K562 (cell line): ENCODE measurements around the gene RPP14. TPM values are rescaled to one million over a fixed set of nuclear protein-coding genes. Genes with fewer than 3 reads are reported as not detected.

ENCODE experiments used
- ATAC-seq: fragments of 200-7000 bp; cut with Tn5 transposase; 3 replicates; pipeline ENCODE4 v1.9.1; 2020; ENCODE audit warnings: moderate library complexity
- BruUV-seq: library from RNA; stranded (reverse); fragments of 400-500 nt; replicated peaks from 2 replicates; lab custom pipeline; 2021; lab: Mats Ljungman, UMichigan
- CTCF ChIA-PET: fragments of 300-600 bp; formaldehyde crosslinking; extraction: SDS; loops from one replicate; lab custom pipeline; 2021; ENCODE audit warnings: low intra/inter-chr PET ratio; lab: Yijun Ruan, JAX
- POLR2A ChIA-PET: fragments of 300-600, 350-650 bp; sonication (Branson Sonifier 250); formaldehyde crosslinking; extraction: SDS; loops from one replicate; lab custom pipeline; 2021; ENCODE audit warnings: antibody characterized with exemption, inconsistent platforms; lab: Yijun Ruan, JAX
- DNase-seq, 4 experiments: peaks; one replicate each; pipeline versions ENCODE4 v3.0.0 to v3.0.0-alpha.2; 2011 to 2018; ENCODE audit warnings: low spot score in 3 of 4, mixed read lengths in 3 of 4; ENCODE audit errors: extremely low read depth in 1 of 4
- FAIRE-seq: peaks from 2 replicates; lab custom pipeline; 2011; peaks lifted over from hg19 to GRCh38; lab: Jason Lieb, UNC
- H2AFZ ChIP-seq: 2 replicates; pipeline ENCODE4 v1.6.0; 2011; ENCODE audit warnings: low read depth, low read length, control low read depth, inconsistent platforms
- H3K27ac ChIP-seq: fragments of 200-600 bp; 3 replicates; pipeline ENCODE4 v1.8.0; 2011; ENCODE audit warnings: low read depth, mild to moderate bottlenecking, control low read depth, inconsistent platforms, low read length, moderate library complexity, mixed read lengths; ENCODE audit errors: extremely low read depth
- H3K27me3 ChIP-seq, 2 experiments: fragments of 300-600 bp in 1 of 2; 2 replicates in 1 of 2; 3 replicates in 1 of 2; pipeline versions ENCODE4 v1.6.0 to v1.8.0; 2011; ENCODE audit warnings: inconsistent platforms in 2 of 2, low read length in 2 of 2, mild to moderate bottlenecking in 1 of 2, mixed read lengths in 1 of 2, moderate library complexity in 1 of 2; ENCODE audit not compliant: control insufficient read depth in 2 of 2, insufficient read depth in 2 of 2
- H3K36me3 ChIP-seq: fragments of 300-600 bp; 3 replicates; pipeline ENCODE4 v1.8.0; 2011; ENCODE audit warnings: mild to moderate bottlenecking, low read length, inconsistent platforms; ENCODE audit not compliant: control insufficient read depth, insufficient read depth
- H3K4me1 ChIP-seq, 2 experiments: fragments of 200-600 bp in 1 of 2; replicated peaks in 1 of 2; 2 replicates in 1 of 2; 3 replicates in 1 of 2; pipeline versions ENCODE4 v1.5.1 to v1.8.0; 2011; ENCODE audit warnings: inconsistent platforms in 2 of 2, low read length in 2 of 2, mild to moderate bottlenecking in 1 of 2, mixed read lengths in 1 of 2, moderate library complexity in 1 of 2; ENCODE audit not compliant: control insufficient read depth in 2 of 2, insufficient read depth in 2 of 2
- H3K4me2 ChIP-seq: 2 replicates; pipeline ENCODE4 v1.6.1; 2011; ENCODE audit warnings: low read length, control low read depth, inconsistent platforms, mixed read lengths; ENCODE audit not compliant: insufficient read depth
- H3K4me3 ChIP-seq: fragments of 200-600 bp; sonication (generic), shearing (Covaris generic); 2 replicates; pipeline ENCODE4 v1.5.1; 2016; ENCODE audit warnings: control low read depth, inconsistent platforms
- H3K79me2 ChIP-seq: fragments of 200-600 bp; 3 replicates; pipeline ENCODE4 v1.8.0; 2011; ENCODE audit warnings: low read length, inconsistent platforms; ENCODE audit not compliant: control insufficient read depth, insufficient read depth
- H3K9ac ChIP-seq, 2 experiments: 2 replicates each; pipeline versions ENCODE4 v1.6.0 to v1.6.1; 2011; ENCODE audit warnings: low read depth in 2 of 2, low read length in 2 of 2, control low read depth in 1 of 2, inconsistent platforms in 1 of 2, mild to moderate bottlenecking in 1 of 2, mixed read lengths in 1 of 2; ENCODE audit not compliant: insufficient read depth in 1 of 2
- H3K9me1 ChIP-seq: one replicate; pipeline ENCODE4 v1.6.0; 2011; ENCODE audit warnings: inconsistent platforms, mild to moderate bottlenecking, low read length, moderate library complexity; ENCODE audit not compliant: control insufficient read depth, insufficient read depth
- H3K9me3 ChIP-seq: replicated peaks from 2 replicates; pipeline ENCODE4 v1.5.1; 2011; ENCODE audit warnings: low read depth, low read length, inconsistent platforms; ENCODE audit not compliant: control insufficient read depth, insufficient read depth
- H4K20me1 ChIP-seq: replicated peaks from 2 replicates; pipeline ENCODE4 v1.6.1; 2011; ENCODE audit warnings: low read length, inconsistent platforms, mixed read lengths; ENCODE audit not compliant: control insufficient read depth, insufficient read depth
- CREBBP ChIP-seq: IDR thresholded peaks from one replicate; pipeline ENCODE4 v1.6.1; 2012; ENCODE audit warnings: low read depth, mild to moderate bottlenecking, control low read depth, inconsistent platforms, low read length
- EP400 ChIP-seq: fragments of 450-650 bp; IDR thresholded peaks from 2 replicates; pipeline ENCODE4 v1.6.1; 2017; ENCODE audit warnings: antibody characterized with exemption, mild to moderate bottlenecking, moderate library complexity
- KAT2B ChIP-seq: IDR thresholded peaks from one replicate; pipeline ENCODE4 v1.6.1; 2012; ENCODE audit warnings: low read depth, mild to moderate bottlenecking, control low read depth, inconsistent platforms, low read length, moderate library complexity
- KLF6 ChIP-seq: fragments of 250-450 bp; sonication (Bioruptor Pico); IDR thresholded peaks from 2 replicates; pipeline ENCODE4 v1.4.0; 2020; ENCODE audit warnings: mild to moderate bottlenecking, moderate library complexity, borderline replicate concordance
- NCOA4 ChIP-seq: fragments of 450-650 bp; IDR thresholded peaks from 2 replicates; pipeline ENCODE4 v1.6.1; 2018; ENCODE audit warnings: mild to moderate bottlenecking; ENCODE audit not compliant: partially characterized antibody
- NONO ChIP-seq, 2 experiments: fragments of 200-400 bp in 1 of 2; fragments of 450-650 bp in 1 of 2; formaldehyde crosslinking in 1 of 2; IDR thresholded peaks; 2 replicates each; pipeline ENCODE4 v1.6.1; 2017; ENCODE audit warnings: low read depth in 2 of 2, mild to moderate bottlenecking in 2 of 2, moderate library complexity in 2 of 2, low read length in 1 of 2
- PHF20 ChIP-seq: fragments of 450-650 bp; IDR thresholded peaks from 2 replicates; pipeline ENCODE4 v1.6.1; 2018; ENCODE audit not compliant: partially characterized antibody
- SIX5 ChIP-seq, 2 experiments: IDR thresholded peaks; 2 replicates each; pipeline ENCODE4 v1.6.1; 2011; ENCODE audit warnings: low read length in 2 of 2, borderline replicate concordance in 1 of 2, low read depth in 1 of 2, mild to moderate bottlenecking in 1 of 2, moderate library complexity in 1 of 2; ENCODE audit not compliant: insufficient read depth in 1 of 2
- WGBS: fragments of 100-300 bp; shearing (Covaris generic); methylation state at CpG from one replicate; pipeline ENCODE4 v1.1.6; 2016; ENCODE audit warnings: low coverage, mixed read lengths; ENCODE audit not compliant: insufficient coverage; ENCODE audit errors: missing lambda C conversion rate; 5-methylcytosine and 5-hydroxymethylcytosine counted together
- in situ Hi-C: fragments of 300-500 bp; cut with MboI; formaldehyde crosslinking; loops from 4 replicates; pipeline ENCODE4 v1.15.0; 2018; ENCODE audit warnings: inconsistent platforms, mixed read lengths
- intact Hi-C: fragments of 100-400 bp; cut with micrococcal nuclease; formaldehyde crosslinking; loops from 2 replicates; pipeline ENCODE4 v1.14.2; 2022
- polyA plus RNA-seq, 8 experiments: library from polyadenylated mRNA; depleted of rRNA in 4 of 8; stranded (reverse) in 5 of 8; unstranded in 3 of 8; fragments of >200 nt; fragmentation: Nextera tagmentation in 2 of 8; fragmentation: Illumina TruSeq in 1 of 8; extraction: Ambion mirVana in 2 of 8; extraction: Trizol in 1 of 8; gene quantifications; 2 replicates each; pipeline versions ENCODE4 v1.2.1 to v1.2.3, GENCODE V29; 2011 to 2014; ENCODE audit warnings: inconsistent platforms in 1 of 8, missing spikeins in 1 of 8
- total RNA-seq, 7 experiments: library from RNA; depleted of rRNA in 6 of 7; stranded (reverse); fragments of >200 nt in 6 of 7; fragmentation: Illumina TruSeq in 2 of 7; extraction: Trizol in 2 of 7; gene quantifications; 2 replicates each; pipeline versions ENCODE4 v1.2.1 to v1.2.3, GENCODE V29; 2011 to 2021; ENCODE audit warnings: low replicate concordance in 1 of 7
- TF ChIP-seq, protein P1 (sequence below), 3 experiments: fragments of 200-800 bp in 1 of 3; sonication (Bioruptor generic) in 1 of 3; sonication (generic) in 1 of 3; formaldehyde crosslinking in 1 of 3; IDR thresholded peaks; 2 replicates each; pipeline versions ENCODE4 v1.6.1 to v1.8.0; 2016 to 2022; ENCODE audit warnings: mild to moderate bottlenecking in 2 of 3, missing compliant biosample characterization in 2 of 3, missing genetic modification characterization in 2 of 3, missing genetic modification reagents in 1 of 3
- TF ChIP-seq, protein P2 (sequence below): fragments of 450-650 bp; IDR thresholded peaks from 2 replicates; pipeline ENCODE4 v1.6.1; 2016; ENCODE audit warnings: low read depth

The RPP14 gene
- total and polyA plus RNA-seq, 9 of the 15 experiments (the other 6 are each of a cell fraction or from before 2014, with no cell fraction given): 13.5 to 20.8 (median 15.4) TPM

DNA sequence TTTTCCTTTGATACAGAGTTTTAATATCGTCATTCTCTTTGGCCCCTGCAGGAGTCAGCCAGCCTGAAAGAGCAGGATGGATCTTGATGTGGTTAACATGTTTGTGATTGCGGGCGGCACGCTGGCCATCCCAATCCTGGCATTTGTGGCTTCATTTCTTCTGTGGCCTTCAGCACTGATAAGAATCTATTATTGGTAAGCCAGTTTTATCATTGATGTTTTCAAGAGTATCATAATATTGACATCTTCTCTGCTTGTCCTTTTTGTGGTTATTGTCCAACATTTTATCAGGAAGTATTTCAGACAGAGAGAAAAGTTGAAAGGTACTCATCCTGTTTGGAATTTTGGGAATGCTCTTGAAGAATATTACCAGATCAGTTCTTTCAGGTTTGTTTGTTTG, 49.5 kb upstream of the RPP14 start:
- Histone ChIP-seq H3K4me3 (no peak overlapping the region), H3K9me3 (no peaks in the 10 kb centered on the region), H3K9ac (no peak overlapping the region), H3K4me2 (no peak overlapping the region), H3K79me2 (no peaks in the 10 kb centered on the region), H3K4me1 (no peaks in the 10 kb centered on the region), H3K9me1 (no peaks in the 10 kb centered on the region), H2AFZ (no peak overlapping the region), H3K27ac (no peak overlapping the region), H3K36me3 (no peaks in the 10 kb centered on the region), H3K27me3 (no peaks in the 10 kb centered on the region), H4K20me1 (peaks cover 2% of the 10 kb centered on the region; the same call in 1 of the 2 replicates)
- 25% methylated on average over 1 of the region's 4 CpGs for WGBS
- ATAC-seq: no peak
- CTCF ChIA-PET: interaction anchor here (0.6 kb wide), 1 partner anchor 1197 kb away, joined by 3 read pairs; no protein-coding TSS in a partner anchor
- BruUV-seq: no TSS peak
- DNase-seq: no peak
- FAIRE-seq: no peak
- in situ Hi-C loops: no loop called here
- intact Hi-C loops: no loop called here
- POLR2A ChIA-PET: no interaction called here
- TF ChIP-seq, protein P1, sequence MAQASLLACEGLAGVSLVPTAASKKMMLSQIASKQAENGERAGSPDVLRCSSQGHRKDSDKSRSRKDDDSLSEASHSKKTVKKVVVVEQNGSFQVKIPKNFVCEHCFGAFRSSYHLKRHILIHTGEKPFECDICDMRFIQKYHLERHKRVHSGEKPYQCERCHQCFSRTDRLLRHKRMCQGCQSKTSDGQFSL (CRISPR knock-in tag; IDR thresholded peaks at IDR 0.05): no peak
- TF ChIP-seq, protein P1 (tag; IDR thresholded peaks at IDR 0.05): no peak
- TF ChIP-seq KLF6 (CRISPR knock-in tag) (no peak), CREBBP (no peak), KAT2B (no peak), NCOA4 (no peak), SIX5 (IDR thresholded peaks at IDR 0.05; ENCODE audit: borderline replicate concordance in 1 of 2, insufficient read depth in 1 of 2, low read depth in 1 of 2, low read length in 2 of 2) (no peak), PHF20 (no peak), NONO (IDR thresholded peaks at IDR 0.05; ENCODE audit: low read depth in 2 of 2, low read length in 1 of 2) (no peak), EP400 (no peak)
- TF ChIP-seq, protein P2, sequence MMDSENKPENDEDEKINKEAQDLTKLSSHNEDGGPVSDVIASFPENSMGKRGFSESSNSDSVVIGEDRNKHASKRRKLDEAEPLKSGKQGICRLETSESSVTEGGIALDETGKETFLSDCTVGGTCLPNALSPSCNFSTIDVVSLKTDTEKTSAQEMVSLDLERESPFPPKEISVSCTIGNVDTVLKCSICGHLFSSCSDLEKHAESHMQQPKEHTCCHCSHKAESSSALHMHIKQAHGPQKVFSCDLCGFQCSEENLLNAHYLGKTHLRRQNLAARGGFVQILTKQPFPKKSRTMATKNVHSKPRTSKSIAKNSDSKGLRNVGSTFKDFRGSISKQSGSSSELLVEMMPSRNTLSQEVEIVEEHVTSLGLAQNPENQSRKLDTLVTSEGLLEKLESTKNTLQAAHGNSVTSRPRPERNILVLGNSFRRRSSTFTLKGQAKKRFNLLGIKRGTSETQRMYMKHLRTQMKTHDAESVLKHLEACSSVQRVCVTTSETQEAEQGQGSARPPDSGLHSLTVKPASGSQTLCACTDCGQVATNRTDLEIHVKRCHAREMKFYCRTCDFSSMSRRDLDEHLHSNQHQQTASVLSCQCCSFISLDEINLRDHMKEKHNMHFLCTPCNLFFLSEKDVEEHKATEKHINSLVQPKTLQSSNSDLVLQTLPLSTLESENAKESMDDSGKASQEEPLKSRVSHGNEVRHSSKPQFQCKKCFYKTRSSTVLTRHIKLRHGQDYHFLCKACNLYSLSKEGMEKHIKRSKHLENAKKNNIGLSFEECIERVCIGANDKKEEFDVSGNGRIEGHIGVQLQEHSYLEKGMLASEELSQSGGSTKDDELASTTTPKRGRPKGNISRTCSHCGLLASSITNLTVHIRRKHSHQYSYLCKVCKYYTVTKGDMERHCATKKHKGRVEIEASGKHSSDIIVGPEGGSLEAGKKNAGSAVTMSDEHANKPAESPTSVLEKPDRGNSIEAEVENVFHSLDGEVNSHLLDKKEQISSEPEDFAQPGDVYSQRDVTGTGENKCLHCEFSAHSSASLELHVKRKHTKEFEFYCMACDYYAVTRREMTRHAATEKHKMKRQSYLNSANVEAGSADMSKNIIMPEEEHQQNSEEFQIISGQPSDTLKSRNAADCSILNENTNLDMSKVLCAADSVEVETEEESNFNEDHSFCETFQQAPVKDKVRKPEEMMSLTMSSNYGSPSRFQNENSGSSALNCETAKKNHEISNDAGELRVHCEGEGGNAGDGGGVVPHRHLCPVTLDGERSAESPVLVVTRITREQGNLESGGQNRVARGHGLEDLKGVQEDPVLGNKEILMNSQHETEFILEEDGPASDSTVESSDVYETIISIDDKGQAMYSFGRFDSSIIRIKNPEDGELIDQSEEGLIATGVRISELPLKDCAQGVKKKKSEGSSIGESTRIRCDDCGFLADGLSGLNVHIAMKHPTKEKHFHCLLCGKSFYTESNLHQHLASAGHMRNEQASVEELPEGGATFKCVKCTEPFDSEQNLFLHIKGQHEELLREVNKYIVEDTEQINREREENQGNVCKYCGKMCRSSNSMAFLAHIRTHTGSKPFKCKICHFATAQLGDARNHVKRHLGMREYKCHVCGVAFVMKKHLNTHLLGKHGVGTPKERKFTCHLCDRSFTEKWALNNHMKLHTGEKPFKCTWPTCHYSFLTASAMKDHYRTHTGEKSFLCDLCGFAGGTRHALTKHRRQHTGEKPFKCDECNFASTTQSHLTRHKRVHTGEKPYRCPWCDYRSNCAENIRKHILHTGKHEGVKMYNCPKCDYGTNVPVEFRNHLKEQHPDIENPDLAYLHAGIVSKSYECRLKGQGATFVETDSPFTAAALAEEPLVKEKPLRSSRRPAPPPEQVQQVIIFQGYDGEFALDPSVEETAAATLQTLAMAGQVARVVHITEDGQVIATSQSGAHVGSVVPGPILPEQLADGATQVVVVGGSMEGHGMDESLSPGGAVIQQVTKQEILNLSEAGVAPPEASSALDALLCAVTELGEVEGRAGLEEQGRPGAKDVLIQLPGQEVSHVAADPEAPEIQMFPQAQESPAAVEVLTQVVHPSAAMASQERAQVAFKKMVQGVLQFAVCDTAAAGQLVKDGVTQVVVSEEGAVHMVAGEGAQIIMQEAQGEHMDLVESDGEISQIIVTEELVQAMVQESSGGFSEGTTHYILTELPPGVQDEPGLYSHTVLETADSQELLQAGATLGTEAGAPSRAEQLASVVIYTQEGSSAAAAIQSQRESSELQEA: no peak
